Ishikawa (cell line): ENCODE results near the gene LAMB4.

Source experiments
- CEBPB ChIP-seq: IDR thresholded peaks from 2 replicates; pipeline ENCODE4 v1.6.1; 2012
- CREB1 ChIP-seq: IDR thresholded peaks from 2 replicates; pipeline ENCODE4 v1.6.1; 2012; ENCODE audit warnings: low read depth
- EGR1 ChIP-seq: IDR thresholded peaks from 2 replicates; pipeline ENCODE4 v1.6.1; 2012
- EP300 ChIP-seq: IDR thresholded peaks from 2 replicates; pipeline ENCODE4 v1.6.1; 2012; ENCODE audit warnings: borderline replicate concordance
- FOXM1 ChIP-seq: IDR thresholded peaks from 2 replicates; pipeline ENCODE4 v1.6.1; 2012; ENCODE audit warnings: low read depth, borderline replicate concordance
- MAX ChIP-seq: IDR thresholded peaks from 2 replicates; pipeline ENCODE4 v1.6.1; 2012
- NFIC ChIP-seq: IDR thresholded peaks from 2 replicates; pipeline ENCODE4 v1.6.1; 2012
- RAD21 ChIP-seq: IDR thresholded peaks from 2 replicates; pipeline ENCODE4 v1.6.1; 2012; ENCODE audit warnings: low read depth
- TAF1 ChIP-seq: IDR thresholded peaks from 2 replicates; pipeline ENCODE4 v1.6.1; 2012; ENCODE audit warnings: low read depth, mild to moderate bottlenecking
- TCF12 ChIP-seq: IDR thresholded peaks from 2 replicates; pipeline ENCODE4 v1.6.1; 2012; ENCODE audit warnings: low read depth
- TEAD4 ChIP-seq: IDR thresholded peaks from 2 replicates; pipeline ENCODE4 v1.6.1; 2012
- YY1 ChIP-seq: IDR thresholded peaks from 2 replicates; pipeline ENCODE4 v1.6.1; 2012; ENCODE audit warnings: low read depth
- ZBTB7A ChIP-seq: IDR thresholded peaks from 2 replicates; pipeline ENCODE4 v1.6.1; 2012; ENCODE audit warnings: low read depth
- TF ChIP-seq, protein P1 (sequence below): IDR thresholded peaks from 2 replicates; pipeline ENCODE4 v1.6.1; 2012
- TF ChIP-seq, protein P2 (sequence below): IDR thresholded peaks from 2 replicates; pipeline ENCODE4 v1.6.1; 2012; ENCODE audit warnings: low read depth, mild to moderate bottlenecking

Gene LAMB4

DNA sequence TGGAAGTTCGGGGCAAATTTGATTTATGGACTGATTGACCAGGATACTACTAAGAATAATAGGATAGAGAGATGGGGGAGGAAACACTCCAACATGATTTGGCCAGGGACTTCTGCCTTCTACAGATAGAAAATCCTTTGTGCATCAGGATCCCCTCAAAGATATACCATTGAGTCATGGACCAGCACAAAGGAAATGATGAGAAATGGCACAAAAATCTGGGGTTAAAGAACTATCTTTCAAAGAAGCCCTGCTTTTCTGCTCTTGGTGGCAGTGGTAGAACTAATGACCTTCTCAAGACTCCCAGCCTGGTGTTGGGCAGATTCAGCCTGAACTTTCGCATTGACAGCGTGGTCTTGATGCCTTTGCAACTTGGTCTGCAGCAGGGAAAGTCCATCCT lies 99.6 kb downstream of the LAMB4 start:
- TF ChIP-seq RAD21 (no peak), EGR1 (no peak), TCF12 (no peak), TEAD4 (no peak), CREB1 (no peak), FOXM1 (no peak), TAF1 (no peak), EP300 (no peak), ZBTB7A (no peak), CEBPB (no peak)
- TF ChIP-seq, protein P1, sequence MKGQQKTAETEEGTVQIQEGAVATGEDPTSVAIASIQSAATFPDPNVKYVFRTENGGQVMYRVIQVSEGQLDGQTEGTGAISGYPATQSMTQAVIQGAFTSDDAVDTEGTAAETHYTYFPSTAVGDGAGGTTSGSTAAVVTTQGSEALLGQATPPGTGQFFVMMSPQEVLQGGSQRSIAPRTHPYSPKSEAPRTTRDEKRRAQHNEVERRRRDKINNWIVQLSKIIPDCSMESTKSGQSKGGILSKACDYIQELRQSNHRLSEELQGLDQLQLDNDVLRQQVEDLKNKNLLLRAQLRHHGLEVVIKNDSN, result no peak
- TF ChIP-seq, protein P2, sequence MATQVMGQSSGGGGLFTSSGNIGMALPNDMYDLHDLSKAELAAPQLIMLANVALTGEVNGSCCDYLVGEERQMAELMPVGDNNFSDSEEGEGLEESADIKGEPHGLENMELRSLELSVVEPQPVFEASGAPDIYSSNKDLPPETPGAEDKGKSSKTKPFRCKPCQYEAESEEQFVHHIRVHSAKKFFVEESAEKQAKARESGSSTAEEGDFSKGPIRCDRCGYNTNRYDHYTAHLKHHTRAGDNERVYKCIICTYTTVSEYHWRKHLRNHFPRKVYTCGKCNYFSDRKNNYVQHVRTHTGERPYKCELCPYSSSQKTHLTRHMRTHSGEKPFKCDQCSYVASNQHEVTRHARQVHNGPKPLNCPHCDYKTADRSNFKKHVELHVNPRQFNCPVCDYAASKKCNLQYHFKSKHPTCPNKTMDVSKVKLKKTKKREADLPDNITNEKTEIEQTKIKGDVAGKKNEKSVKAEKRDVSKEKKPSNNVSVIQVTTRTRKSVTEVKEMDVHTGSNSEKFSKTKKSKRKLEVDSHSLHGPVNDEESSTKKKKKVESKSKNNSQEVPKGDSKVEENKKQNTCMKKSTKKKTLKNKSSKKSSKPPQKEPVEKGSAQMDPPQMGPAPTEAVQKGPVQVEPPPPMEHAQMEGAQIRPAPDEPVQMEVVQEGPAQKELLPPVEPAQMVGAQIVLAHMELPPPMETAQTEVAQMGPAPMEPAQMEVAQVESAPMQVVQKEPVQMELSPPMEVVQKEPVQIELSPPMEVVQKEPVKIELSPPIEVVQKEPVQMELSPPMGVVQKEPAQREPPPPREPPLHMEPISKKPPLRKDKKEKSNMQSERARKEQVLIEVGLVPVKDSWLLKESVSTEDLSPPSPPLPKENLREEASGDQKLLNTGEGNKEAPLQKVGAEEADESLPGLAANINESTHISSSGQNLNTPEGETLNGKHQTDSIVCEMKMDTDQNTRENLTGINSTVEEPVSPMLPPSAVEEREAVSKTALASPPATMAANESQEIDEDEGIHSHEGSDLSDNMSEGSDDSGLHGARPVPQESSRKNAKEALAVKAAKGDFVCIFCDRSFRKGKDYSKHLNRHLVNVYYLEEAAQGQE, result no peak

DNA sequence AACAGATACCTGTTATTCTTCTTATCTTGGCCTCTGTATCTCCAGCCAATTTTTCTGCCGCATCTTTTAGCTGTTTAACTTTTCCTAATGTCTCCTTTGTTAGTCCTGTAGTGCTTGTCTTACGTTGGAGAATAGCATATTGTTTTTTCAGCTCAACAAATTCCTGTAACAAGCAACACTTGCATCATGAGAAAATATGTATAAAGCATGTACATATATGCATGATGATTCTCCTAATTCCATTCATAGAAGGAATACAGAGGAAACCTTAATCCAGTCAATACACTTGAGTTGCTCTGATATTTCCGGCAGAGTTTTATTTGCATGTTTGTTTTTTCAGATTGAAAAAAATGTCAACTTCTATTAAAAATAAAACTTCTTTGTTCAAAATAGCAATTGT lies 101.1 kb downstream of the LAMB4 start:
- no peak for TF ChIP-seq TCF12
- no peak for TF ChIP-seq RAD21
- TF ChIP-seq CREB1, result no peak
- no peak for TF ChIP-seq ZBTB7A
- TF ChIP-seq EGR1, result no peak
- TF ChIP-seq, protein P1, result no peak
- TF ChIP-seq TAF1, result no peak
- no peak for TF ChIP-seq NFIC
- TF ChIP-seq YY1, result no peak
- TF ChIP-seq, protein P2, result no peak
- TF ChIP-seq MAX, result no peak
- no peak for TF ChIP-seq TEAD4

DNA sequence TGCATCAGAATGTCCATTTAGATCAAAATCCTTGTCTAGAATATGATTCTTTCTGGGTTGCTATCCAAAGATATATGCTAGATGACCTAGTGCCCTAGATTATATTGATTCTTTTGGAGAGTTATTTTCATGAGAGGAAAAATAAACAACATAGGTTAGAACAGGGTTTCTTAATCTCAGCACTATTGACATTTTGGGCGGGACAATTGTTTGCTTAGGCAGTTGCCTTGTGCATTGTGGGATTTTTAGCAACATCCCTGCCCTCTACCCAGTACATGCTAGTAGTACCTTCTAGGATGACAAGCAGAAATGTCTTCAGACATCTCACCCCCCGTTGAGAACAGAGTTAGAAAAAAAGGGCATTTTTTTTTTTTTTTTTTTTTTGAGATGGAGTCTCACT lies 102.0 kb downstream of the LAMB4 start:
- TF ChIP-seq MAX, result no peak
- no peak for TF ChIP-seq TAF1
- TF ChIP-seq RAD21, result no peak
- no peak for TF ChIP-seq YY1
- no peak for TF ChIP-seq CEBPB
- no peak for TF ChIP-seq EGR1
- TF ChIP-seq, protein P2, result no peak
- TF ChIP-seq TCF12, result no peak
- TF ChIP-seq FOXM1, result no peak
- TF ChIP-seq EP300, result no peak
- TF ChIP-seq, protein P1, result no peak
- TF ChIP-seq ZBTB7A, result no peak
- TF ChIP-seq CREB1, result no peak
- no peak for TF ChIP-seq NFIC
- no peak for TF ChIP-seq TEAD4

- TF ChIP-seq MAX (no peak), EP300 (no peak), FOXM1 (no peak), CREB1 (no peak), ZBTB7A (no peak), TEAD4 (no peak), NFIC (no peak), YY1 (no peak)
- TF ChIP-seq, protein P1, result no peak
- TF ChIP-seq, protein P2, result no peak
These were observed 102.9 kb downstream of the LAMB4 start for GRCh38 chr7:108027239-108027638.
